HT1080 (cell line): Measurements from ENCODE around the gene HS6ST3. TPM values are rescaled to one million over a fixed set of nuclear protein-coding genes. Genes with fewer than 3 reads are reported as not detected.

ENCODE experiments used
- DNase-seq: peaks from one replicate; pipeline ENCODE4 v3.0.0-alpha.2; 2015; ENCODE audit warnings: low read depth
- total RNA-seq: library from RNA; depleted of rRNA; stranded (reverse); fragments of >200 nt; shearing (Covaris generic); gene quantifications from 2 replicates; pipeline ENCODE4 v1.2.3, GENCODE V29; 2014

The HS6ST3 gene
- total RNA-seq, 1 experiment from 2014 or later: 0.45 TPM

DNA sequence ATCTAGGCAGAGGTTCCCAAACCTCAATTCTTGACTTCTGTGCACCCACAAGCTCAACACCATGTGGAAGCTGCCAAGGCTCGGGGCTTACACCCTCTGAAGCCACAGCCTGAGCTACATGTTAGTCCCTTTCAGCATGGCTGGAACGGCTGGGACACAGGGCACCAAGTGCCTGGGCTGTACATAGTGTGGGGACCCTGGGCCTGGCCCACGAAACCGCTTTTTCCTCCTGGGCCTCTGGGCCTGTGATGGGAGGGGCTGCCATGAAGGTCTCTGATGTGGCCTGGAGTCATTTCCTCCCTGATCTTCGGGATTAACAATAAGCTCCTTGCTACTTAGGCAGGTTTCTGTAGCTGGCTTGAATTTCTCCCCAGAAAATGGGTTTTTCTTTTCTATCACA, 108.1 kb downstream of the HS6ST3 start:
- no peak for DNase-seq

DNA sequence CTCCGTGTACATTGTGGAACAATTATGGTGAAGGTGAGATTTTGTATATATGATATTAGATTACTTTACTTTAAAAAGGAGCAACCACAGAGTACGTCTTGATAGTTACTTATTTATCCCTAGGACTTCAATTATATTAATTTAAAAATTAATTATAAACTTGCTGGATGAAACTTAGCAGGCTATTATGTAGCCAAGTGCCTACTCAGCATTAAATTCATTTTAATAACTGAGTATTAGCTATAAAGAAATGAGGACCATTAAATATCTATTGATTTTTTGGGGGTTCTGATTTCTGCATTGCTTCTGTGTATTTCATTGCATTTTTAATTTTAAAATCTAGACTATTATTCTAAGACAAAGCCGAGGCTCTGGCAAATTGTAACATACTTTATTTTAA, 109.4 kb downstream of the HS6ST3 start:
- no peak for DNase-seq

DNA sequence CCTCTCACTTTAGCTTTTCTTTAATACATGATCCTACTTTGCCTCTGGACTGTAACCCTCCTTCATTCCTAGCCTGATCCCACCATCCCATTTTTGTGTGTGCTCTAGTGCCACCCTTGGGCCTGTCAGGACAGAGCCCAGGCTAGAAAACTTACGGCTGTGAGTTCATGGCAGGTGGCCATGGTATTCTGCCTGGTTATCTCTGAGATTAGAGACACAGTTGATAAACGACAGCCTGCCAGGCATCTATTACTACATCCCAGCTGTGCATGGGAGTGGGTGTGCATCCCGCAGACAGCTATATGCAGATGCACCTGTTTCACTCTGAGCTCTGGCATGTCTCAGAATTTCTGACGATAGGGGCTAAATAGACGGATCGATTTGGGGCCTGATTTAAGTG, 110.9 kb downstream of the HS6ST3 start:
- no peak for DNase-seq

DNA sequence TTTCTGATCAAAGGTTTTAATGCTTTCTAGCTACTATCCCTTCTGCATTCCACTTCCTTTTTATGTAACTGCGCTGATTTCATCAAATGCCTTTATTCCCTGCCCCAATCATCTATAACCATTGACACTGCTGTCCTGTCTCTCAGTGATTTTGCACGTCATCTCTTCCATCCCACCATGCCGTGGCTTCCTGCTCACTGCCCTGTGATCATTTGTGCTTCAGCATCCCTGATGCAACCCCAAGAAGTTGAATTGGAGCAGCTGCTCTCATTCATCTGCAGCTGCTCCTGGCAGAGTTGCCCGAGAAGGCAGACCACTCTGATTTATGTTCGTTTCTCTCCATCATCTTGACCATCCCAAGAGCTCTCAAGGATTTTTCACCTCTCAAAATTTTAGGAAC, 112.4 kb downstream of the HS6ST3 start:
- DNase-seq: no peak

DNA sequence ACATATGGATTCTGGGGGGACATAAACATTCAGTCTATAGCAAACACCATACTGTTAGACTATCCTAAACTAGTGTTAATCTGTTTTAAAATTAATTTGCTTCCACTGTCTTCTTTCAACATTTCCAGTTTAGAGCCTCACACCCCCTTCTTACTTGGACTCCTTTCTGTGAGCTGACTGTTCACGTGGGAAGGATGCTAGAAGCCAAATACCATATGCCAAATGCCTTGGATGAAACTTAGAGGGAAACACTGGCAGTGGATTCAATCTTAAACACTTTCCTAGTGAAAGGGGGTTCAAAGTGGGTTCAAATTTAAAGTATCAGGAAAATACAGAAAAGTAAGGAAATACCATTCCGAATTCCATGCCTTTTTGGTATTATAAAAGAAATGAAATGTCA, 113.6 kb downstream of the HS6ST3 start:
- DNase-seq: no peak

DNA sequence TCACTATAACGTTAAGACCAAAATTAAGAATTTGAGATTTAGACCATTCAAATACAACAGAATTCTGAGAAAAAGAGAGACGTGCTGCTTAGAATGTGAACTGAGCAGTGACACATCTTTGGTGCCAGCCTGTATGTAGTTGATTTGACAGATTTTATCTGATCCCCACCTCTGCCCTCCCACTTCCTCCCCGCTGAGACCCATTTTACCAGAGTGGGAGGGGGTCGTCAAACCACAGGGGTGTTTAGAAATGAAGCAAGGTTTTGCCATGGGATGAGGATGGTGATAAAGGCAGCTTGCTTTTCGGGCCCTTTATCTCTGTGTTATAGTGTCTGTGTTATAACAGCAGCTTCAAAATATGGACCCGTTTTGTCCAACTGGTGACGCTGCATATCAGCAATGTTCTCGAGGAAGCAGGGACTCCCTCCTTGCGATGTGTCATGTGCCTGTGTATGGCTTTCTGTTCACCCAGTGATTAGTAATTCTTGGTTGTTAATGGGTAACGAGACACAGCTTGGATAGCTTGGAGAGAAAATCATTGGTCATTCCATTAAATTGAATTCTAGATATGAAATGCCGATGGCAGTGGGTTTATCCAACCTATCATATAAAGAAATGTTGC, 125.0 kb downstream of the HS6ST3 start:
- DNase-seq: peak; percentile 54

DNA sequence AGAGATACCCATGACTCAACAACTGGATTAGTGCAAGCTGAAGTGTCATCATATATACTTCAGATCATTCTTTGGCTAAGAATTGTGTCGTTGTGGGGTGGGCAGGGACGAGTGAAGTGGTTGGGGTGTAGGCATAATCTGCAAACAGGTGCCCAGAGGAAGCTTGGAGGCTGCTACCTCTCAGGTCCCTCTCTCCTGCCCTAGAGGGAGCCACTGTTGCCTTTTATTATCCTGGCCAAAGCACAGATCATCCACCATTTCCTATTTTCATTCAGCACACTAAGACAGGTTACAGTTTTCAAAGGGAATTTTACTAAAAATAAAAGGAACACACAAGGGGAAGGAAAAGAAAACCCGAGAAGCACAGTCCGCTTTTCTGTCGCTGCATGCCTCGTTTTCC, 126.6 kb downstream of the HS6ST3 start:
- no peak for DNase-seq

DNA sequence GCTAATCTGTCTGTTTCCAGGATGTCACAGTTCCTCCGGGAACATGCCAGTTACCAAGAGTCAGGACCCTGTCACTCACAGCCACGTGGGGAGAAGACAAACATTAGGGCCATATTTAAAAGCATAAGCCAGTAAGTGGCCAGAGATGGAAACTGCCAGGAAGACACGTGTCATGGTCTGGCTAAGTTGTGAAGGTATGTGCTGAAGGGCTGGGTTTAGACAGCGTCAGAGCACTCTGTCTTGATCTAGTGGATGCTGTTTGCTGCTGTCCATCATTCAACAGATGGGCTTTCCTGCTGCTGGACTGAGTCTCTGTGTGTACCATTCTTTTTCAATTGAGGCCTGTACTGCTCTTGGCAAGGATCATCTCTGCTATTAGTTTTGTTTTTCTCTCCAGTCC, 128.6 kb downstream of the HS6ST3 start:
- DNase-seq: no peak

DNA sequence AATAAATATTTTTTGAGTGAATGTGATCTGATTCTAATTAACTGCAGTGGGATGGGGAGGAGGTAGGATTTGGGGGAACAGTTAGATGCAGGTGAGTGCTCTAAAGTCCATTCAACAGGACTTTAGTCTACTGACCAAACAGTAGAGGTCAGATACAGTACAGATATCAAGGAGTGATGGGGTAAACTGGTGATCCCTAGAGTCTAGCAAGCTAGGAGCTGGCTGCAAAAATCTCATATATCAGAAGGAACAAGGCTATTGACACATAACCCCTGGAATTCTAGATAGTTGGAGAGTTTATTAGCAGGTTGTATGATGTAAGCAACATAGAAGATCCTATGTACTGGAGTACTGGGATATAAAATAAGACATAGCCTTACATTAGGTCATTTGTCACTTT, 131.6 kb downstream of the HS6ST3 start:
- DNase-seq: no peak

DNA sequence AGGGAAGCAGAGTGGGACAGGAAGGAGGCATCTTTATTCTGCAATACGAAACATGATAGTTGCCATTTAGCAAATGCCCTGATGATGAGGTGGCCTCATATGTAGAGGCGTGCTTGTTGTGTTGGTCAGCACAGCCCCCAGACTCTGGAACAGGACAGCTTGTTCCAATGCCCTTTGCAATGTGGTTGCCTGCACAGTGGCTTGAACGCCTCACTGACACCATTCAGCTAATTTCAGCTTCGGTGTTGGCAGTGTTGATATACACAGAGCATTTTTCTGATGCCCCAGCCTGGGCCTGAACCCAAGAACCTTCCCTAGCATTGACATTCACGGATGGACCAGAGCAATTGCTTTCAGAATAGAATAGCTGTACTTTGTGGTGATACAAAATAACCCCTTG, 133.3 kb downstream of the HS6ST3 start:
- no peak for DNase-seq

DNA sequence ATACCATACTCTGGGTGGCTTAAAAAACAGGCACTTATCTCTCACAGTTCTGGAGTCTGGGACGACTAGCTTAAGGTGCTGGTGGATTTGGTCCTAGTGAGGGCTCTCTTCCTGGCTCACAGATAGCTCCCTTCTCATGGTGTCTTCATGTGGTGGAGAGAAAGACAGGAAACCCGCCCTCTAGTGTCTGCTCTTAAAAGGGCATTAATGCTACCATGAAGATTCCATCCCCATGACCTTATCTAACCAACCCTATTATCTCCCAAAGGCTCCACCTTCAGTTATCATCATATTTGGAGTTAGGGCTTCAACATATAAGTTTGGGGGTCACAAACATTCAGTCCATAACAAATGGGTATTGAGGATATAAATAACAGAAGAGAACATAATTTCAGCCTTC, 139.4 kb downstream of the HS6ST3 start:
- DNase-seq: peak; percentile 42

DNA sequence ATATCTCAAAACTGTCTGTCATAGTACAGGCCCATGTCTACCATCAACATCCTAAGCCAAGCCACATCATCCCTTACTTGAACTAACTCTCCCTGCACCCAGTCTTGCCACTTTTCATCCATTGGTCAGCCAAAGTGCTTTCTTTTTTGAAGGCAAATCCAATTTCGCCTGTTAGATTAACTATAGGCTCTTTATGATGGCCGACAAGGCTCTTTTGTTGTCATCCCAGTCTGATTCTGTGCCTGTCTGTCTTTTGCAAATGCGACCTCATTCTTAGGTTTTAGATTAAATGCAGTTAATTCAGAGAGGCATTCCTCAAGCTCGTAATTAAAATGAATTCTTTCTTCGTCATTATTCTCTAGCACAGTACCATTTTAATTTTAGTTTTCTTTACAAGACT, 148.3 kb downstream of the HS6ST3 start:
- no peak for DNase-seq

DNA sequence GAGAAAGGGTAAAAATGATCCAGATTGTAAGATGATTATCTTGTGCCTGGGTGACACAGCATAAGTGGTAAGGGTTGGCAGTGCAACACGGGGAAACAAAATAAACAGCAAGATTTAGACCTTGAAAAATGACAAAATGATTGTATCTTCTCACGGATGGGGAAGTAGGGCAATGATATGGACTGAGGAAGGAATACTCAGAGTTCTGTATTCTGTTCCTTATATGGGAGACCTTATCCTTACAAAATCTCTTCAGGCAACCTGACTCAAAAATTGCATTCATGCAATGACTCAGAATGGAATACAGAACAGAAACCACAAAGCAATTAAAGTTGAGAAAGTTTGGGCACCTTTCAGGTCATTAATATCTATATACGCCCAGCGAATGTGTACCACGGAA, 149.0 kb downstream of the HS6ST3 start:
- DNase-seq: peak; percentile 40

DNA sequence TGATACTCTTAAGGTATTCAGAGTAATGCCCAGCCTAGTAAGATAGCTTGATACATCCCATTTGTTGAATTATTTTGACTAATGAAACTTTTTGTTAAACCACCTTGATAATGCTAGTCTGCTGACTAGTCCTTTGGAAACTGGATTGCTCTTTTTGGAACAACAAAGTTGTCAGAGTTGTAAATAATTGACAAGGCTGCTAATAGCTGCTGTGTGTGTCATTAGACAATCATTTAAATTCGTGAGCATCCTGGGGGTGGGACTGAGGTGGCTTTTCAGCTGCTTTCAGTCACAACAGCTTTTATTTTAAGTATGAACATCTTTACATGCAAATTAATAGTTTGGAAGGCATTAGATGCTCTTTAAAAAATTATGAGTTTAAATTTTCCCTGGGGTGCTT, 153.5 kb downstream of the HS6ST3 start:
- DNase-seq: no peak

DNA sequence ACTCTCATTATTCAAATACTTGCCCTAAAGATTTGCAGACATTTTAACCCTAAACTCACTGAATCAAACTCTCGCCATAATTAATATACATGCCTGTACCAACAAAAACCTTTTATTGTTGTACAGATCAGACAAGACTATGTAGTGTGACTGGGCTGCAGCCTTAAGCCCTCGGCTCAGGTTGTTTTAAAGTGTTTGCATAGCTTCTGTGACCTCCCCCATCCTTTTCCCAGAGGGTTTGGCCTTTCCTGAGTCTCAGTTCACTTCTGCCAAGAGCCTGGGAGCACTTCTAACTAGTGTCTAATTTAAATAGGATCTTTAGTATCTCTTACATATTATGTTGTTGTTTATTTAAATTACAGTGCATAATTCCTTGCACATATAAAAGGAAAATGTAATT, 158.2 kb downstream of the HS6ST3 start:
- no peak for DNase-seq

DNA sequence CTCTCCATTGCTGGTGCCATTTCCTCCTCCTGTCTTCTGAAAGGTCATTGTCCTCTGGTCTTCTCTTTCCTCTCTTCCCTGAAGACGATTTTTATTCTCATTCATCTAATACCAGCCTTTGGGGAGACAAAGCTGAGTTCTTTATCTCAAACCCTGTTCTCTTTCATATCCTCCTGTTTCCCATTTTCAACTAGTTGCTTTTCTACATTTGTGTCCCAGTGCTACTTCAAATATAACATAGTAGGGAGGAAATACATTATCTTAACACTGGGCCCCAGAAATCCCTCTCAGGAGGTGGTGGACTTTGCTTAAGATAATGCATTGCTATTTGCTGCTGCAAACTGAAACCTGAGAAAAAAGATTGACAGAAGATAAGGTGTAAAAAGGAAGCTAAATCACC, 159.1 kb downstream of the HS6ST3 start:
- no peak for DNase-seq

DNA sequence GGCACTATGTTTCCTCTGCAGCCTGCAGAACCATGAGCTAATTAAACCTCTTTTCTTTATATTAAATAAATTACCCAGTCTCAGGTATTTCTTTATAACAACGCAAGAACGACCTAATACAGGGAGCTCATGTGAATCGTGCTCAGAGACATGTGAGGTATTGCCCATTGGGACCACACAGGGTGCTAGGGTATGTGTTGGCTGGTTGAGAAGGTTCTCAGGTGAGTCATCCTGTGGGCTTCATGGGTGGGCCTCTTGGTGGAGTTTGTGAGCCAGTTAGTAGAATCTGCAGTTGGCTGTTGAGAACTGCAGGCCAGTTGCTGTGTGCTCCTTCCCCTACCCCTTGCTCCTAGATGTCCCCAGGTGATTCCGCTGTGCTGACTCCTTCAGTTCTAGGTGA, 163.0 kb downstream of the HS6ST3 start:
- peak; percentile 35 for DNase-seq

DNA sequence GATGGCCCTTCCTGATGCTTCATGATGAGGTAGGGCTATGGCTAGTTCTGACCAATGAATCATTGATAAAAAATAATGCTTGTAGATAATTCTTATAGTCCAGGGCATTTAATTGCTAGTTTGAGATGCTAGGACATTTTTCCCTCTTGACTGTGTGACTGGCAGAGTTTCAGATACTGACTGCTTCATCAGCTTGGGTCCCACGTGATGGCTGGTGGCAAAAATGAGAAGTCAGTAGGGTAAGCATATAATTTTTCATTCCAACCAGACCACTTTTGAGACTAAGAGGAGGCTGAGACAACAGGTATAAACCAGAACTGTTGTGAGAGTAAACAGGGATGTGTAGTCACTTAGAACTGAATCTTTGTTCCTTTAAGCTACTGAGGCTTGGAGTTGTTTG, 183.3 kb downstream of the HS6ST3 start:
- DNase-seq: no peak

DNA sequence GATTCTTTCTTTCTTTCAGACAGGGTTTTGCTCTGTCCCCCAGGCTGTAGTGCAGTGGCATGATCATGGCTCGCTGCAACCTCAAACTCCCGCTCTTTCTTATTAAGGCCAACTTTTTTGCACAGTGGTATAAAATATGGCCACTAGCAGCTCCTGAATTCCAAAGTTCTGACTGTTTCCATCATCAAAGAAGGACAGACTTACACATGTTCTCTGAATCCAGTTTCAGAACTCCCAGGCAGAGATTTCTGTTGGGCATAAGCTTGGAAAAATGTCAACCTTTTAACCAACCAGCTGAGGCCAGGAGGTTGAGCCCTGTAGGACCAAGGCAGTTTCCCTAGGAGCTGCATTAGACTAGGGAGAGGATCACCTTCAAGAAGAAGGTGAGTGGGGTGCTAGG, 184.1 kb downstream of the HS6ST3 start:
- DNase-seq: peak; percentile 34

DNA sequence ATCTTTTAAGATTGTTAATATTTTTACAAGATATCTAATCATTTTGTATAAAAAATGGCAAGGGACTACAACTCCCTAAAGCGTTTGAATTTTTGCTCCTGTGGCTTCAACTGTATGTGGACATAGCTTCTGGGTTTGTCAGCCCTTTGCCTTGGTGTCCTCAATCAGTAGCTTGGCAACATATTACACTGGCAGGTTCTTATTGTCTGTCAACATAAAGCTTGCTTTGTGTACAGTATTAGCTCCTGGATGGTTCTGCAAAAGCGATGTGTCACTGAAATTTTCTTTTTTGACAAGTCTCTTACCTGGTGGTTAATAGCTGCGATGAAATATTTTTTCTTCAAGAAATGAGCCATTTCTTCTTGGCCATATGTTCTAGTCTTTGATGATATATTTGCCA, 190.0 kb downstream of the HS6ST3 start:
- no peak for DNase-seq

DNA sequence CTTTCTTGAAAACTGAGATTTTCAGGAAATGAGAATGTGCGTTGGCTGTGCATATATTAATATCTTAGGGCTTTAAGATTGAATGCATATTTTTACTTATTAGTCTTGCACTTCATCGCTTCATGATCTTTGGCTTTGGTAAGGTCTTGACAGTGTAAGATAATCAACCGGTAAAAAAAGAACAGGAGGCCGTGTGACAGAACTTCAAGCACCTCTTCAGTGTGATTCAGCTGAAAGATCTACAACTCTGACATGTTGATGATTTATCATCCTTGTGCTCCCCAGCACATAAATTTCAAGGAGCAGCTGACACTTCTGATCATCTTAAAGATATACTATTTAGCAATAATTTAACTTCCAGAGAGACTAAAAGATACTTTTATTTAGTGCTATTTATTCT, 195.1 kb downstream of the HS6ST3 start:
- no peak for DNase-seq

DNA sequence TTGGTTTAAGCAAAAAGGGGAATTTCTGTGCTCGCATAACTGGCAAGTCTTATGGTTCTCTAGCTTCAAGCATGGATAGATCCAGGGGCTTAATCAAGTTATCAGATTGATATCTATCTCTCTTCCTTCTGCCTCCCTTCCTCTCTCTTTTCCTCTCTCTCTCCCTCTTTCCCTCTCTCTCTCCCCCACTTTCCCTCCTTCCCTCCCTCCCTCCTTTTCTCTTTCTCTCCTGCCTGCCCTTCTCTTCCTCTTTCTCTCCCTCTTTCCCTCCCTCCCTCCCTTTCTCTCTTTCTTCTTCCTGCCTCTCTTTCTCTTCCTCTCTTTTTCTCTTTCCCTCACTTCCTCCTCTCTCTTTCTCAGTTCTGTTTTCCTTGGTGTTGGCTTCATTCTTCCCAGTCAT, 195.8 kb downstream of the HS6ST3 start:
- no peak for DNase-seq

DNA sequence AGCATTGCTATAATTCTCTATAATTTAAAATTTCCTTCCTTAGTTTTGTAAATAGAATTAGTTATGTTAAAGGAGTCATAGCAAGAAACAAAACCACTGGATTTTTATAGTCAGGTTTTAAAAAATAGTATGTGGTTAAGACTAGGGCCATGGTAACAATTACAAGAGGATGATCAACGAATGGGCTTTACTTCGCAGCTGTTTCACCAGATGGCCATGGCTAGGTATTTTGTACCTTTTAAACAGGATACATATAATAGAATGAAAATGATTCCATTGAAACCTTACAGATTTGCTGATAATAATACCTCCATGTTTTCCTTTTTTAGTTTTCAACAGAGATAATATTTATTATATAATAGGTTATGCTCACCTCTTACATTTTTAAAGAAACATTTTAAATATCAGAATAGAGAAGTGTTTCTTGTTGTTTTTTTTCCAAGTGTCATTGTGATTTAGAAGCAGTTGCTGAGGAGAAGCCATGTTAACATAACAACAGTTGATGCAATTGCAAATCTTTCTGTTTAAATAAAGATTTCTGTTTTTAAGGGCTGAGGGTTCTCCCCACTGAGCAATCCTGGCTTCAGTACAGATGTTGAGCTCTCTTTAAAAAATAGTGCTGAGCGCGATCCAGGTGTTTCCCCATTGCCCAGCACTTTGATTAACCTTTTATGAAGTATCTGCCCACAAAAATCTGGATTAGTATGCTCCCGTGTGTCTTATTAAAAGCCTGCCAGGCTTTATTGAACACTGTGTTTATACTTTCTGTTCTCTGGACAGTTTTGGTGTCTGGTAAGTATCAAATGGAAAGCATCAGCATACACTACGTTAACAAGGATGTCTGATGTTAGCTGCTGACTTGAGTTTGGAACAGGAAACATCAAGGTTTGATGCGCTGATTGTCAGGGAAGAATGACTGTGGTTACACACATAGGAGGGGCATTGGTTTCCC, 205.3 kb downstream of the HS6ST3 start:
- DNase-seq: no peak
